CD4-positive, alpha-beta T cell treated with Interleukin-21 for 1 hour (primary cell): Measurements from ENCODE around the gene GSC2.
A peak's percentile ranks its signal among the peaks of the same experiment; 100 is the strongest.

Experiments
- DNase-seq: peaks from one replicate; pipeline ENCODE4 v3.0.0-alpha.2; 2020

Gene GSC2

DNA sequence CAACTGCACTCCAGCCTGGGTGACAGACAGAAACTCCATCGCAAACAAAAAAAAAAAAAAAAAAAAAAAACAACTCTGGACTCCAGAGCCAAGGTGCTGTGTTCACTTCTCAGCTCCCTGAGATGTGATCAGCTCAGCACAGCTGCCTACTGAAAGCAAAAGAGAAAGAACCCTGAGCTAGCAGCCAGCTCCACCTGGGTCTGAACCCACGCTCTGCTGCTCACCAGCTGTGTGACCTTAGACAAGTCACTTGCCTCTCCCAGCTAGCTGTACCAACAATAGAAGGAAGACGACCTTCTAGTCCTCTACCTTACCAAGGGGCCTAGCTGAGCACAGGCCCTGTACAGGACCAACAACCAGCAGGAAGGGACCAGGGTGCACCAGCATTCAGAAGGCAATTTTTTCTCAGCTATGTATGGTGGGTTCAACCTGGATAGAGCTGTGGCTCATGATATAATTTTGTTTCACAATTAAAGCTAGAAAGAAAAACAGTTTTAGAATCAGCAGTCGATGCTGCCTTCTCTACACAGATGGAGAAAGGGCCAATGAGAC lies 31.7 kb downstream of the GSC2 start:
- peak; percentile 25 for DNase-seq

DNA sequence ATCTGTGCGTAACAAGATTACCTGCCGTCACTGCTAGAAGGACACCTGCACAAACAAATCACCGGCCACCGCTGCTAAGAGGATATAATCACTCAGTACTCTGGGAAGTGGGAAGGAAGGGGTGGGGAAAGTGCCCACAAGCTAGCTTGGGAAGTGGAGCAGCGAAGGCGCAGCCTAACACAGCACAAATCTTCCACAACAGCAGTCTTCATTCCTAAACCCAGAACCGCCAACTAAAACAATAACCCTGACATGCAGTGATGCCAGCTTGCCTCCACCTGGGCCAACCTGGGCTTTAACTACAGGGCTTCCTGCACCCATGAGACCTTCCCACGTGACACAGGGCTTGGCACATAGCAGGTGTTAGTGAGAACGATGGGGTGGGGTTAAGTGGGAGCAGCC lies 33.0 kb downstream of the GSC2 start:
- no peak for DNase-seq

DNA sequence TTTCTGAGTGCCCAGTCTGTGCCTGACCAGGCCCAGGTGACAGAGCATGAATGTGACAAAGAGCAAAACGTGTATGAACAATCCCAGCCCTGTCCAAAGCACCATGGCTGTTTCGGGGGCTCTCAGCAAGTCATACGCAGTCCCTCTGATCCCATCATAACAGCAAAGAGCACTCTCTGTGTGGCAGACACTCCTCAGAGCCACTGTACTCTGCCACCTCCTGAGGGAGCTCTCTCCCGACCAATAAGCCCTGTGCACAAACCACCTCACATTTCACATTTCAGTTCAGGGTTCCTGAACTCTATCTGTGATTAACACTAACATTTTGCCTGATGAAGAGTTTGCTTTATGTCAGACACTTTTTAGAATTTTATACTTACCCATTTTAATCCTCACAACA lies 34.5 kb downstream of the GSC2 start:
- peak; percentile 25 for DNase-seq

DNA sequence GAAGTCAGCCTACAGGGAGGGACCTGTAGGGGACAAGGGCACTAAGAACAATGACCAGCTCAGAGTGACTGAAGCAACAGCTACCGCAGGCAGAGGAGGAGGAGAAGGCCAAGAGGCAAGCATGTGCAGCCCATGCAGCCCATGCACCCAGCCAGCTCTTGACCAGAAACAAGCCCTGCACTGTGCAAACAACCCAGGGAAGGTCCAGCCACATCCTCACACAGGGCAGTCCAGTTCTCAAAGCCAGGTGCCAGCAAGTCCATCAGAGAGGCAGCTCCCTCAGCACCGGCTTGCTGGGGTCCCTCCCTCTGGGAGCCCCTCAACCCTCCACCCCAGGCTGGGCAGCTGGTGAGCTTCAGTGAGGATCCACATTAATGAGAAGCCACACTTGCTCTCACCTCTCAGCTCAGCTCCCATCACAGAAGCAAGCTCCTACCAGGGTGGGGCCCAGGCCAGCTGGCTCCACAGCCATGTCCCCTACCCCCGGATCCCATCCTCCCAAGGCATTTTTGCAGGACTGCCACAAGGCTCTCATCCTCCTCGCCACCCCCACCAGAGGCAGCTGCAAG lies 35.0 kb downstream of the GSC2 start:
- no peak for DNase-seq

DNA sequence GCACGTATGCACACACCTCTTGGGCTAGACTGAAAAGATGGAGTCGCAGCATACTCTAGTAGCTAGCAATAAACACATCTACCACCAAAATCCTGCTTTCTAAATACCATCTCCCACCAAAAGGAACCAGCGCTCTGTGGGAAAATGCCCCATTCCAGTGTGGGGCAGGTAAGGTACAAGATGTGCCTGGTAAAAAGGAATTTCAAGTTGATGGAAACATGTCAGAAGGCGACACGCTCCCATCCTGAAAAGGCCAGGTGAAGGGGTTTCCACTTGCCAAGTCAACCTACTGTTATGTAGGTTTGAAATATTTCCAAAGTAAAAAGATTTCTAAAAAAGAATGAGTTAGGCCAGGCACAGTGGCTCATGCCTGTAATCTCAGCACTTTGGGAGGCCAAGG lies 36.7 kb downstream of the GSC2 start:
- no peak for DNase-seq

DNA sequence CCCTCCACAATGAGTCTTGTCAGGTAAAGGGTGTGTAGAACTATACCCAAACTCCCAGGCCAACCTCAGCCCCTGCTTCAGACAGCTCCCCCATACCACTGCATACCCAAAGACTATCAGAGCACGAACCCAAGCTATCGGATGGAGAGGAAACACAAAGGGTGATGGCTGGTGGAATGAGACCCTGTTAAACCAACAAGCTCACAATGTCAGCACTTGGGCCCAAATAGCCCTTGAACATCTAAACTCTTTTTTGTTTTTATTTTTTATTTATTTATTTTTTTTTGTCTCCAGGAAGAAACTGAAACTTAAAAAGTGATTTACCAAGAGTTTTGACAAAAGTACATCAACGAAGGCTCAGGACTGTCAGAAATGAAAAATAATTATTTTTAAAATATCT lies 38.5 kb downstream of the GSC2 start:
- no peak for DNase-seq

DNA sequence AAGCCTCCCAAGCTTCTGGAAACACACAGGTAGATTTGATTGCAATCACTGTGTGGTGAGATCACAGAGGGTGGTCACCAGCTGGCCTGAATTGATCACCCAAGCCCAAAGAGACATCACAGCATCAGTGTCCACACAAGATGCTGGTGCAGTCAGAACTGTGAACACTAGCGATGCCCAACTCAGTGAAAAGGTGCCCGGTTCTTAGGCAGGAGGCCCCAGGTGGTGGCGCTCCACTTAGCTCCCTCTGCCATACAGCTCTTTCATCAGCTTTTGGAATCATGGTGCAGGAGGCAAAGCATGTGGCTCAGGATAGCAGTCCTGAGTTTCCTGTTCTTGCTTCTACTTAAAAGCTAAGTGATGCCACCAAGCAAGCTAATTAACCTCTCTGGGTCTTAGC lies 39.0 kb downstream of the GSC2 start:
- DNase-seq = no peak

DNA sequence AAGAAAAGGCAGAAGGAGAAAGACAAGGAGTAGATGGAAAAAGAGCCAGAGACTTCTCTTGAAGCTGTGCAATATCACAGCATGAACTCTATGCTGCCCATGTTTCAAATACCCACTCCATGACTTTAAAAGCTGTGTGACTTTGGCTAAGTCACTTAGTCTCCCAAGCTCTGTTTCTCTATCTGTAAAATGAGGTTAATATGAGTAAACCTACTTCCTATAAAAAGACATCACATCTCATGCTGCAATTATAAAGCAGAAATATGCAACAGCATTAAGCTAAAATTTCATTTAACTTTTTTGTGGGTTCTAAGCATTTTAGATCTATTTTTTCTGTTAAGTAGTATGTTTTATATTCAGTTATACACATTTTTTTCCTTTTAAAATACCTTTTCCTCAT lies 39.4 kb downstream of the GSC2 start:
- no peak for DNase-seq

DNA sequence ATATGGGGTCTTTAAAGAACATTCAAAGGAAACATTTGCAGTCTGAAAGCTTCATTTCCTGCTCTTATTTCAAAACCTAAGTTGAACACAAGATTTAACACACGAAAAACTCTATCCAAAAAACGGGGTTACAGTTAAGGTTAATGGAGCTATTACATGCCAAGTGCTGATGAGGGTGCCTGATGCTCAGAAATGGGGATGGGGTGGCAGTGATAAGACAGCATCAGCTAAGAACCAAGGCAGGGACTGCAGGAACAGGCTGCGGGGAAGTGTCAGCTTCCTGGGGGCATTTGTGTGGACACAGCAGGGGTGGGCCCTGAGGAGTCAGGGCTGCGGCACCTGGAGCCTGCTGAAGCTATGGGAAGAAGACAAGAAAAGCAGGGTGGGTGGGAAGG lies 40.0 kb downstream of the GSC2 start:
- no peak for DNase-seq

DNA sequence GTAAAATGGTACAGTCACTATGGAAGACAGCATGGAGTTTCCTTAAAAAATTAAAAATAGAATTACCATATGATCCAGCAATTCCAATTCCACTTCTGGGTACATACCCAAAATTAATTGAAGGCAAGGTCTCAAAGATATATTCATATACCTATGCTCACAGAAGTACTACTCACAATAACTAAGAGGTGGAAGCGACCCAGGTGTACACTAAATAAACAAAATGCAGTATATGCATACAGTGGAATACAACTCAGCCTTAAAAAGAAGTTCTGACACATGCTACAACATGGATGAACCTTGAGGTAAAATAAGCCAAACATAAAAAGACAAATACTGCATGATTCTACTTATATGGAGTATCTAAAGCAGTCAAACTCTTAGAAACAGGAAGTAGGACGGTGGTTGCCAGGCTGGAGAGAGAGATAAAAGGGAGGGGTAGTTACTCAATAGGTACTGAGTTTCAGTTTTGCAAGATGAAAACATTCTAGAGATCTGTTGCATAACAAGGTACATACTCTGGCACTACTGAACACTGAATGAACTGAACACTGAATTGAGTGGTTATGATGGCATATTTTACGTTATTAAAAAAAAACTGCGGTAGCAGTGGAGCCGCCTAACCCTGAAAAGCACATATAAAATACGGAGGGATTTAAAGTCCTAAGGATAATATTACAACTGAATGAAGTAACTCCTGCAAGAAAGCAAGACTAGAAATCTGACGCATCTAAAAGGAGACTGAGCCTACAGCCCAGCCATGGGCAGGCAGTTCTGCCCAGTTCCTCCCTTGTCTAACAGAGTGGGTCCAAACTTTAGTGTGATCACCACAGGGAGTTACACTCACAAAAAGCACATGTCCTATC lies 40.7 kb downstream of the GSC2 start:
- peak; percentile 75 for DNase-seq

DNA sequence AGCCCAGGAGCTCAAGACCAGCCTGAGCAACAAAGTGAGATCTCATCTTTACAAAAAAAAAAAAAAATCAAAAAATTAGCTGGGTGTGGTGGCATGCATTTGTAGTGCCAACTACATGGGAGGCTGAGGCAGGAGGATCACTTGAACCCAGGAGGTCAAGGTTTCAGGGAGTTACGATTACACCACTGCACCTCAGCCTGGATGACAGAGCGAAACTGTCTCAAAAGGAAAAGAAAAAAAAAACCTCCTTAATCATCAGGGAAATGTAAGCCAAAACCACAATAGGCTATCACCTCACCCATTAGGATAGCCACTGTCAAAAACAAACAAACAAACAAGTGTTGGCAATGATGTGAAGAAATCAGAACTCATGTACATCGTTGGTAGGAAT lies 41.3 kb downstream of the GSC2 start:
- no peak for DNase-seq

DNA sequence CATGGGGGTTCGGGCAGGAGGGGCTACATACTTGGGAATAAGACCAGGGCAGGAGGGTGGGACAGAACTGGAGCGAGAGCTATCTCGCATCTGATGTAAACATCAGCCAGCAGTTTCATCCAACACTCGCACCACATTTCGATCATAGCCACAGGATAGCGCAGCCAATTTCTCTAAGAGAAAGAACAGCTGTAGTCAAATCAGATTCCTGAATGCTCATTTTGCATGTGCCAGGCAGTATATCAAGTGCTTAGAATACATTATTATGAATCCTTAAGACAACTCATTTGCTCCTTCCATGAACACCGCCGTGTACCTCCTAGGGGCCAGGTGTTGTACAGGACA lies 42.4 kb downstream of the GSC2 start:
- DNase-seq = no peak

DNA sequence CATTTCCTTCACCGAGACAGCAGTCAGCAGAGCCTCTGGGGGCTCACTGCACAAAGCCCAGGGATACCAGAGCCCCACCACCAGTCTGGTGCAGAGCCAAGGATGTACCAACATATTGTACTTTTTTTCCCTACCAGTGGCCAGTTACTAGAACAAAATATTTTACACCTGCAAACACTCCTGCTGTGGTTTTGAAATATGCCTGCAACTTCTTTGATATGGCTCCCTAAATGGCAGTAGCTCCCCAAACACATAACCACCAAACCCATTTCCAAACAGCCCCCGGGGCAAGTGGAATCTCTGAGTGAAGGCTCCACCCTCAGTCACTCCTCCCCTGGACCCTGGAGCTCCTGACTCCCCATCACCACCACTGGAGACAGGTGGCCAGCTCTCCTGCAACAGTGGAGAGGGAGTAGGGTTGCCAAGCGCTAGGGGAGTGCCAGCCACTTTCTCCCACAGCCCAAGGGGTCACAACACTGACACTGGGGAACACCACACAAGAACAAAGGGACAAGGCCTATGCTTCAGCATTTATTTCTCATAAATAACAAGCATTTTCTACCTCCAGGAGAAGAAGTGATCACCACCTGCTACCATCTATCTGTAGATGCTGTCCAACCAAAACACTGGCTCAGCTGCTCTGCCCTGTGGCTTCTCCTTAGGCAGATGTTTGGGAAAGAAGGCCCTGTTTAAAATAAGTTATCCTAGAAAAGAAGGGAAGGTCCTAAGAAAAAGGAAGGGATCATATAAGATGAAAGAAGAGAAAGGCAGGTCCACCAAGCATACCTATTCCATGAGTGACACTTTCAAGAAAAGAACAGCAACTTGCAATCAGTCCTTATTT lies 43.0 kb downstream of the GSC2 start:
- no peak for DNase-seq

DNA sequence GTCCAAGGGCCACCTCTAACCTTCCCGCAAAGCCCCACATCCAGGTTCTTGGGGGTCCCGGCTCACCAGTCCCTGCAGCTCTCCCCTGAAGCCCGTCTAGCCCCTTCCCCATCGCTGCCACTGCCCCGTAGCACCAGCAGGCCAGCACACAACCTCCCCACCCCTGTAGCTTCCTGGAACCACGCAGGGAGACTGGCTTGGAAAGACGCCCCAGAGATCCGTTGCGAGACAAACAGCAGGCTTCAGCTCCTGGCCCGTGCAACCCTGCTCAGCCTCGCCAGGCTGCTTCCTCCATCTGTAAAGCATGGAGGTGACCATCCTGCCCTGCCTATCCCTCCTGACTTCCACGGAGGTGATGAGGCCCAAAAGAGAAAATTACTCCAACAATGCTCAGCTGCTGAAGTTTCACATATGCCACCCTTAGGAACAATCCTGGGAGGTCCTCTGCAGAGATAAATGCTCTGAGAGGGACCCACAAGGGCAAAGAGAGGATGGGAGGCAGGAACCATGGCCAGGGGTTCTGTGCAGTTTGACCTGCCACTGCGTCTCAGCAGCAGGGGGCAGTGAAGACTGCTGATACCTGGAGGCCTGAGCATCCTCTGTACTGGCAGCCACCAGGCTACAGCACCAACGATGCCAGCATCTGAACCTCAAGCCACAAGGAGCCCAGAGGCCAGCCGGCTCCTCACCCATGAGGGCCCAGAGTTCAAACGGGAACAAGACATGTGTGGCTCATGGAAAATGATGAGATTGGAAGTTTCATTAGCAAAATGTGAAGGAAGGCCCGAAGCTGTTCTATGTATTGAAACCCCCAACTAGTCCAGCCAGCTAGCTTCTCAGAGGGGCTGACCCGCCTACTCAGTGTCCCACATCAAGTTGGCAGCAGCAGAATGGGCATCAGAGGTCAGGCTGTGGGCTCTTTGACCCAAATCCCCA lies 44.0 kb downstream of the GSC2 start:
- DNase-seq = peak; percentile 65

DNA sequence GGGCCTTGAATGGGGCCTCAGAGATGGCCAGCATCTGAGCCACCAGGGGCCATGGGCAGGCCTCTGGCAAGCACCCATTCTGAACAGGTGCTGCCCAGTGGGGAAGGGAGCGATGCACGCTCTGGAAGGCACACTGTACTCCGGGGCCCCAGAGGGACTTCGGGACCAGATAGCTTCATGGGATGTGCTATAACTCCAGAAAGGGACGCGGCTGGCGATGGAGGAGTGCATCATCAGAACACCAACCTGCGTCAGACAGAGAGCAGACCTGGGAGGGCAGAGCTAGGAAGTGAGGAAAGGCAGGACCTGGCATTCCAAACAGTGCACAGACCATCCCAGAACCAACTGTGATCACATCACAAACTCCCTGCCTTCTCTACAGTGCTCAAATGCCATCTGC lies 44.6 kb downstream of the GSC2 start:
- no peak for DNase-seq

DNA sequence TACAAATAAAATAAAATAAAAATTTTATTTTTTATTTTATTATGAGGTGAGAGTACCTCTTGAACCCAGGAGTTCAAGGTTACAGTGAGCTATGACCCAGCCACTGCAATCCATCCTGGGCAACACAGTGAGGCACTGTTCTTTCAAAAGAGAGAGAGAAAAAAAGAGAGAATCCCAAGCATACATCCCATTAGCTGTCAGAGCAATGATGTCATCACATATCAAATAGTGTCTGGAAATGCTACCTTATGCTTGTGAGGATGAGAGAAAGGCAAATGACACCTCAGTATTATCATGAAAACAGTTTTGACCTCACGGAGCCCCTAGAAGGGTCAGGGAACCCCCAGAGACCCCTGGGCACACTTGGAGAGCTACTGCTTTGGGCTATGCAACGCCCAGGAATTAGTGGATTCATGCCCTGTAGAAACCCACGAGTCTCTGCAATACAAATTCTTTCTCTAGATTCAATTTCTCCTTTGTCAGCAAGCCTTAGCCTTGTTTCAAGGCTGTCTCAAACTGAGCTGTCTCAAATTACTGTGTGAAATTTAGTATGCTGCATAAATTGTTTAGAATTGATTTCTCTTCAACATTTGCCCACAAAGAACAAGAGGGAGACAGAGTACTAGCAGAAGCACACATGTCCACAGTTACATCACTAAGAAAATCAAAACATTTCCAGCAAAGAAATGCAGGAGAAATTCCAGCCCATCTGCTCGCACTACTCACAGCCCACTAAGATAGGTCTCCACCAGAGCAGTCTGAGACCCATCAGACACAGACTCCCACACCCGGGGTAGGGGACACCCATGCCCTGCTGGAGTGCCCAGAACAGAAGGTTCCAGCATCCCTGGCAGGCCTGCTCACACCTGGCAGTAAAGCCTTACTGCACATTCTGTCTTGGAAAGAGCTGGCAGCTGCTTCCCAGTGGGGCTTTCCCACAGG lies 45.9 kb downstream of the GSC2 start:
- DNase-seq = no peak

DNA sequence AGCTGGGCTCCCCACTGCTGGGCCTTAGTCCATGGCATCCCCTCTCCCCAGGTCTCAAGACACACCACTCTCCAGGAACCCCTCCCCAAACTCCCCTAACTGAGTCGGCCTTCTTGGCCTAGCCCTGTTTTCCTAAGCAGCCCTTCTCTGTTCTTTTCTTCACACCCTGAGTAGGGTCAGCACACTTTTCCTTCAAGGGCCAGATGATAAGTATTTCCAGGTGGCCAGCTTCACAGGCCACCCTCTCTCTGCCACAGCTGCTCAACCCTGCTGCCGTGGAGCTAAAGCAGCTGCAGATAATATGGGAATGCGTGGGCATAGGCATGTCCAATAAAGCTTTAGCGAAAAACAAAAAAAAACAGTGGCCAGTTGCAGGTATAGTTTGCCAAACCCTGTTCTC lies 51.9 kb downstream of the GSC2 start:
- no peak for DNase-seq

DNA sequence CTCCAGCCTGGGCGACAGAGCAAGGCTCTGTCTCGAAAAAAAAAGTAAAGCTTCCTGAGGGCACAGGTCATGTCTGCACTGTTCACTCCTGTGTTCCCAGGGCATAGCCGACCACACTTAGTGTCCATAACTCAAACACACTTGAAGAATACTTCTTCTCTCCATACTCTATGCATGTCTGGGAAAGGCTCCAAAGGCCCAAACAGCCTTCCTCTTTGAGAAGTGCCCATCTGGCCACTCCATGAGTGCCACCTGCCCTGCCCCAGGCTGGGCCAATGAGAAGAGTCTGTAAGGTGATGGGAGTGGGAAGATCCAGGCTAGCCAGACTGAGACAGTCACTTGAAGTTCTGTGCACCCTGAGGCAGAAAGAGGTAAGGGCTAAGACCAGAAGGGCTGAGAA lies 52.6 kb downstream of the GSC2 start:
- DNase-seq = no peak
